ENCODE measurements around the gene PPP2R2B. TPM values are rescaled to one million over a fixed set of nuclear protein-coding genes. Genes with fewer than 3 reads are reported as not detected.
A peak's percentile ranks its signal among the peaks of the same experiment; 100 is the strongest.

The PPP2R2B gene
- total RNA-seq, 3 donors from 2014 or later: 0.99 to 5.9 (median 1.2) TPM

DNA sequence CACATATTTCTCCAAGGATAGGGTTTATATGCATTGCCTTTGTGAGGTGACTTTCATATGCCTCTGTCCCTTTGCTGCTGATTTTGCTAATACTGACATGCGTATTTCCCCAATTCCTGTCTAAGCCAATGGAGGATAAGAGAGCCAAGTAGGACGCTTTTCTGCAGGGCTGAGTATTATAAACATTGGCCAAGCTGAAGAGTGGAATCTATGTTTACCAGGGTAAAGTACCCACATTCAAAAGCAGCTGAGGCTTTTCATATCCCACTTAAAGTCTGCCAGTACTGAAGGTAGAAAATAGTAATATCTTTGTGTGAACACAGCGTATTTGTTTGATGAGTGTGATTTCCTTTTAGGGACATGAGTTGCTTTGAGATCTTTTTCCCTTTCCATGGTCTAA, 233.7 kb downstream of the PPP2R2B start:
- Histone ChIP-seq H3K9me3 (no peaks in the 10 kb centered on the region), H3K4me1 (ENCODE audit: low read depth) (peaks cover 6% of the 10 kb centered on the region), H3K36me3 (ENCODE audit: low read depth) (no peaks in the 10 kb centered on the region), H3K4me3 (no peak overlapping the region)
- TF ChIP-seq, protein P1, sequence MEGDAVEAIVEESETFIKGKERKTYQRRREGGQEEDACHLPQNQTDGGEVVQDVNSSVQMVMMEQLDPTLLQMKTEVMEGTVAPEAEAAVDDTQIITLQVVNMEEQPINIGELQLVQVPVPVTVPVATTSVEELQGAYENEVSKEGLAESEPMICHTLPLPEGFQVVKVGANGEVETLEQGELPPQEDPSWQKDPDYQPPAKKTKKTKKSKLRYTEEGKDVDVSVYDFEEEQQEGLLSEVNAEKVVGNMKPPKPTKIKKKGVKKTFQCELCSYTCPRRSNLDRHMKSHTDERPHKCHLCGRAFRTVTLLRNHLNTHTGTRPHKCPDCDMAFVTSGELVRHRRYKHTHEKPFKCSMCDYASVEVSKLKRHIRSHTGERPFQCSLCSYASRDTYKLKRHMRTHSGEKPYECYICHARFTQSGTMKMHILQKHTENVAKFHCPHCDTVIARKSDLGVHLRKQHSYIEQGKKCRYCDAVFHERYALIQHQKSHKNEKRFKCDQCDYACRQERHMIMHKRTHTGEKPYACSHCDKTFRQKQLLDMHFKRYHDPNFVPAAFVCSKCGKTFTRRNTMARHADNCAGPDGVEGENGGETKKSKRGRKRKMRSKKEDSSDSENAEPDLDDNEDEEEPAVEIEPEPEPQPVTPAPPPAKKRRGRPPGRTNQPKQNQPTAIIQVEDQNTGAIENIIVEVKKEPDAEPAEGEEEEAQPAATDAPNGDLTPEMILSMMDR (IDR thresholded peaks at IDR 0.05): no peak
- no peak for DNase-seq
- intact Hi-C loops (cut with DNase I, micrococcal nuclease): no loop called here
- no peak for ATAC-seq

DNA sequence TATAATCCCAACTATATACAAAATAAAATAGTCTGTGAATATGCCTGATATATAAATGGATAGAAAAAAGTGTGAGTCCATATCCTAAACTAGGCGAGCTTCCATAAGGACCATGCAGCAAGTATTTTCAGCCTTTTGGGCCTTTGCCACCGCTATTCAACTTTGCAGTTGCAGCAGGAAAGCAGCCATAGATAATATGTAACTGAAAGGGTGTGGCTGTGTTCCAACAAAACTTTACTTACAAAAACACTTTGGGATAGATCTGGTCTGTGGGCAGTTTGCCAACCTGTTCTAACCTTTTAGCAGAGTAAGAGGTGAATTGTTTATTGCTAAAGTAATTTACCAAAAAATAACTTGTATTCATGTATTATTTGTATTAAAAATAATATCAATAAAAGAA, 234.8 kb downstream of the PPP2R2B start:
- intact Hi-C loops (cut with DNase I, micrococcal nuclease): no loop called here
- Histone ChIP-seq H3K9me3 (no peaks in the 10 kb centered on the region), H3K4me1 (ENCODE audit: low read depth) (peaks cover 6% of the 10 kb centered on the region), H3K4me3 (no peak overlapping the region), H3K36me3 (ENCODE audit: low read depth) (no peaks in the 10 kb centered on the region)
- TF ChIP-seq, protein P1 (IDR thresholded peaks at IDR 0.05): no peak
- ATAC-seq (peak; percentile 61), DNase-seq (peak in 1 of 3 donors; percentile 71)

DNA sequence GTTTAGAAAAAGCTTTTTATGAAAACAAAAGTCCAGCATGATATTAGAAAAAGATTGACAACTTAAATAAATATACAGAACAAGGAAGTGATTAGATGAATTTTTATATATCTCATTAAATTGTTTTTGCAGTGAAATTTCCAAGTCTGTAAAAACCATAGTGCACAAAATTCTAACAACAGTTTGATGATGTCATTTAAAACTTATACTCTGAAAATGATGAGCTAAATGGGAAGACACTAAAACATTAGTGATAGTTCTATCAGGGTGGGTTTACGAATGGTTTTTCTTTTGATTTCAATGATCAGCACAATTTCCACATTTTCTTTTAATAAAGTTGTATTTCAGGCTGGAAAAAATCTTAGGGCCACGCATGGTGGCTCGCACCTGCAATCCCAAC, 236.1 kb downstream of the PPP2R2B start:
- Histone ChIP-seq H3K9me3 (no peaks in the 10 kb centered on the region), H3K4me1 (ENCODE audit: low read depth) (peaks cover 6% of the 10 kb centered on the region), H3K36me3 (ENCODE audit: low read depth) (no peaks in the 10 kb centered on the region), H3K4me3 (no peak overlapping the region)
- intact Hi-C loops (cut with DNase I, micrococcal nuclease): no loop called here
- ATAC-seq (no peak), DNase-seq (no peak)
- TF ChIP-seq, protein P1 (IDR thresholded peaks at IDR 0.05): no peak

DNA sequence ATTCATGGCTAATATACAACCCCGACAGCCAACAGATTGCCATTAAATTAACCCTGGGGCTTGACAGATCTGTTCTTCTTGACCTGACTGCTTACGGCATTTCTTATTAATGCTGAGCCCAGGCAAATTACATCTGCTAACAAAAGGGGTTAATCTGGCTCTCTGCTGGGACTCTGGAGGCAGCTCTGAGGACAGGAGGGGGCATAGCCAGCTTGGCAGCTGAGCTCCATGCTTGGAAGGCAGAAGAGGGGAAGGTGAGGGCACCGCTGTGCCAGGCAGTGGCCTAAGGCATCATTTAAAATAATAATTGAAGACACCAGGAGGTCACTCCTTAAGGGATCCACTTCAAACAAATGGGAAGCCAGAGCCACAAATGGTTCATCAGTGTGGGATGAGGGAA, 236.6 kb downstream of the PPP2R2B start:
- ATAC-seq (no peak), DNase-seq (no peak)
- no peak overlapping the region for H3K4me3 ChIP-seq
- H3K9me3 ChIP-seq: no peaks in the 10 kb centered on the region
- TF ChIP-seq, protein P1 (IDR thresholded peaks at IDR 0.05): no peak
- no peaks in the 10 kb centered on the region for H3K36me3 ChIP-seq (ENCODE audit: low read depth)
- H3K4me1 ChIP-seq (ENCODE audit: low read depth): peaks cover 6% of the 10 kb centered on the region
- intact Hi-C loops (cut with DNase I, micrococcal nuclease): no loop called here

DNA sequence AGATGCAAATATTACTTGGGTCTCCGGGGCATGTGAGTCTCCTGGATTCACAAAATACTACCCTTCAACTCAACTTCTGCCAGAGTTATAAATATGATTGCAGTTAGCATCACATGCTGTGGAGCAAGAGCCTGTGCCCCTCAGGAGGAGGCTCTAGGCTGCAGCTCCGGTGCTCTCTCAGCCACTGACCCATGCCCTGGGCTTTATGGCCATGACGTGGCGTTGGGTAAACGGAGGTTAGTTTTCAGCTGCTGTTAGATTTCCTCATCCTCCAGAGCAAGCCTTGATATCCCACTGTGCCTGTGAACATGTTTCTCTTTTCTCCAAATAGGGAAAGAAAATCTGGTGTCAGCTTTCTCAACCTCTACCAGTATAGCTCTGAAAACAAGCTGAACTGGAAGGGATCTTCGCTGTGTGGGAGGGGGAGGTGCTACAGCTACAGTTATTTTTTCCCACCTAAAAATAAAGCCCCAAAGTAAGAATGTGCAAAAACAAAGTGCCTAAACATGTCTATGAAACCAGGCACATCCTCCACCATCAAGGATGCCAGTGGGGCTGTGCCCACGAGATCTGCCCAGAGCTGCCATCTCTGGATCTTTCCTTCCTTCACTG, 238.2 kb downstream of the PPP2R2B start:
- H3K4me1 ChIP-seq (ENCODE audit: low read depth): peaks cover 6% of the 10 kb centered on the region
- DNase-seq (peak in 2 of 3 donors; percentile 40 to 43), ATAC-seq (peak; percentile 85)

More for the DNA sequence above, 238.2 kb downstream of the PPP2R2B start:
- Histone ChIP-seq H3K4me3 (no peak overlapping the region), H3K36me3 (ENCODE audit: low read depth) (no peaks in the 10 kb centered on the region), H3K9me3 (no peaks in the 10 kb centered on the region)
- TF ChIP-seq, protein P1 (IDR thresholded peaks at IDR 0.05): no peak
- intact Hi-C loops (cut with DNase I, micrococcal nuclease): no loop called here
